Iris pigment epithelial cell (primary cell): ENCODE results near the gene MST1.
A peak's percentile ranks its signal among the peaks of the same experiment; 100 is the strongest.

ENCODE experiments used
- DNase-seq: peaks from one replicate; pipeline ENCODE4 v3.0.0-alpha.2; 2011; ENCODE audit warnings: low read depth

Gene MST1

GRCh38 chr3:49689046-49689907, at the start of gene MST1, which contains the start of gene RNF123:
MST1 (minus strand) TSS chr3:49689474; CDS start chr3:49688691, 783 bp downstream.
RNF123 (plus strand) TSS chr3:49689557; CDS start chr3:49691166, 1,609 bp downstream.
- DNase-seq = peak; percentile 88

- no peak for DNase-seq
Observed at GRCh38 chr3:49738067-49738713, 48.9 kb upstream of the MST1 start.

GRCh38 chr3:49734752-49735151, 45.5 kb upstream of the MST1 start:
- DNase-seq = no peak

DNA sequence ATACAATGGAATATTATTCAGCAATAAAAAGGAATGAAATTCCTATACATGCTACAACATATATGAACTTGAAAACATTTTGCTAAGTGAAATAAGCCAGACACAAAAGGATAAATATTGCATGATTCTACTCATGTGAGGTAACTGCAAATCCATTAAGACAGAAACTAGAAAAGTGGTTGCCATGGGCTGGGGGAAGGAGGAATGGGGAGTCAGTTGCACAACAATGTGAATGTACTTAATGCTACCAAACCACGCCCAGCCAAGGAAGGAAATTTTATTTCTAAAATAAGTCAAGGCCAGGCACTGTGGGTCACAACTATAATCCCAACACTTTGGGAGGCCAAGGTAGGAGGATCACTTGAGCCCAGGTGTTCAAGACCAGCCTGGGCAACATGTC, 44.3 kb upstream of the MST1 start:
- DNase-seq = peak; percentile 78

GRCh38 chr3:49732597-49732996, 43.3 kb upstream of the MST1 start:
- no peak for DNase-seq

GRCh38 chr3:49729966-49730609, 40.8 kb upstream of the MST1 start:
- DNase-seq = no peak

- no peak for DNase-seq
Observed at GRCh38 chr3:49727924-49728361, 38.7 kb upstream of the MST1 start.

GRCh38 chr3:49727154-49727923, 38.1 kb upstream of the MST1 start:
- no peak for DNase-seq

DNA sequence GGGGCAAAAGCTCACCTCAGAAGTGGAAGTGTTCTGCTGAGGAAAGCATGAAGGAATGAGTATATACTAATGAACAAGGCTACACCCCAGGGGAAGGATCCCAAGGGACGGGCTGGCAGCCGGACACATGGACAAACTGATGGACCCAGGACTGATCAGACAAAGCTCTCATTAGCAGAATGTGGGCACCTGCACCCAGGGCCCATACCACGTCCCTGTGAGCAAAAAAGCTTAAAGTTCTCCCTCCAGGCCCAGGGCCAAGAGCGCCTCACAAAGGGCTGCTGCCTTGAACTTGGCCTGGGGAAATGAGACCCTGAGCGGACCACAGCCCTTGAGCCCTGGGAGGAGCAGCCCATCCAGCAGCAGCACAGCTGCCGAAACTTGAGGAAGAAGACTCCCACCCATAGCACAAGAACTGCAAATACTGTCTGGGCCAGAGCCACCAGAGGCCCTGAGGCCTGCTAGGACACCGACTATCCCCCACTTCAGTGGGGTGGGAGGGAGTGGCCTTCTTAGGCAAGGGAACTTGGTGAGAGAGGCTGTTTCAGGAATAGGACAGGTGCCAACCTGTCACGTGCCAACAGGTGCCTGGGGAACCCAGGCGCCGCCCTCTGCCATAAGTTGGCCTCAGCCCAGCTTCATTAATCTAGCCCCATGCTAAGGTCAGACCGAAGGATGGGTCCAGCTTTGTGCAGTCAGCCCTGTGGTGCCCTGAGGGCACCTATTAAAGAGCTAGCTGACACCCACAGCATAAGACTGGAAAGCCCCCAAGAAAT, 36.8 kb upstream of the MST1 start:
- no peak for DNase-seq

GRCh38 chr3:49724586-49724985, 35.3 kb upstream of the MST1 start:
- DNase-seq = no peak

GRCh38 chr3:49723628-49724551, 34.6 kb upstream of the MST1 start, which contains the start of gene GMPPB:
GMPPB (minus strand) TSS chr3:49723951; CDS start chr3:49723726, 225 bp downstream.
- DNase-seq = peak; percentile 98

DNA sequence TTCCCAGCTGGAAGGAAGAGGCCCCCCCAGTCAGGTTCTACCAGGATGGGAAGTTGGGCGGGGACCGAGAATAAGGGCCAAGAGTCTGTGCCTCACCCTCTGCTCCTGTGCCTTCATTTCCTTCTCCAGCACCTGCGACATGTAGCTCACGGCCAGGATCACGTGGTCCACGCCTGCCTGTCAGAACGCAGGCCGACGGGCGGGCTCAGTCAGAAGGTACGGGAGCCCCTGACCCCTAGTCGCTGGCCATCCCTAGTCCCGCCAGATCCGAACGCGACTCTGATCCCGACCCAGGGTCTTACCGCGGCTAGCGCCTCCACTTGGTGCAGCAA, 34.0 kb upstream of the MST1 start:
- peak; percentile 48 for DNase-seq

GRCh38 chr3:49722896-49723295, 33.6 kb upstream of the MST1 start:
- no peak for DNase-seq

DNA sequence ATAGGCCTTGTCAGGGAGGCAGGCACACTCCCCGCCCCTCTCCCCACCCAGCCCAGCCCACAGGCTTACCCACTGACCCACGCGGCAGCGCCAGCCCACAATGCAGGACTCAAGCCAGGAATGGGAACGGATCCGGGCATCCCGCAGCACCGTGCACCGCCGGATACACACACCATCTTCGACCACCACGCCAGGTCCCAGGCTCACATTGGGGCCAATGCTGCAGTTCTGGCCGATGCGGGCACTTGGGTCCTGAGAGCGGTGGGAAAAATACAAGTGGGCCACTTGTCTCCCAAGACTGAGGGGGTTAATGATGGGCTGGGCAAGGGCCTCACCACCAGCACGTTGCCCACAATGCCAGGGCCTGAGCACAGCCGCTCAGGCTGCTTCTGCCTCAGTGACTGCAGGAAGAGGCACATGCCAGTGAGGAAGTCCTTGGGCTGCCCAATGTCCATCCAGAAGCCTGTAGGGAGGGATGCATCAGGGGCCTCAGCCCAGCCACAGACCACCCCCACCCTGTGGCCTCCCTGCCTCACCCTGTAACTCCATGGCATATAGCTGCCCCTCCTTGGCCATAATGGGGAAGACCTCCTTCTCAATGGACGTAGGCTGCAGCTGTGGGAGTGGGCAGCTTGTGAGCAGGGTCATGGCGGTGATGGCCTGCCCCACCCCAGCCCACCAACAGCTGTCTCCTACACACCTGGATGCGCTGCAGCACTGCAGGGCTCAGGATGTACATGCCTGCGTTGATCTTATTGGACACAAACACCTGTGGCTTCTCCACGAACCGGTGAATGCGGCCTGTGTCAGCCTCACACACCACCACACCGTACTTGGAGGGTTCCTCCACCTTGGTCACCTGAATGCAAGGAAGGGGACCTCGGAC, 32.9 kb upstream of the MST1 start:
- DNase-seq = no peak

- no peak for DNase-seq
Observed at GRCh38 chr3:49721596-49721895, 32.3 kb upstream of the MST1 start.

- DNase-seq = no peak
Observed at GRCh38 chr3:49720855-49721595, 31.8 kb upstream of the MST1 start.

DNA sequence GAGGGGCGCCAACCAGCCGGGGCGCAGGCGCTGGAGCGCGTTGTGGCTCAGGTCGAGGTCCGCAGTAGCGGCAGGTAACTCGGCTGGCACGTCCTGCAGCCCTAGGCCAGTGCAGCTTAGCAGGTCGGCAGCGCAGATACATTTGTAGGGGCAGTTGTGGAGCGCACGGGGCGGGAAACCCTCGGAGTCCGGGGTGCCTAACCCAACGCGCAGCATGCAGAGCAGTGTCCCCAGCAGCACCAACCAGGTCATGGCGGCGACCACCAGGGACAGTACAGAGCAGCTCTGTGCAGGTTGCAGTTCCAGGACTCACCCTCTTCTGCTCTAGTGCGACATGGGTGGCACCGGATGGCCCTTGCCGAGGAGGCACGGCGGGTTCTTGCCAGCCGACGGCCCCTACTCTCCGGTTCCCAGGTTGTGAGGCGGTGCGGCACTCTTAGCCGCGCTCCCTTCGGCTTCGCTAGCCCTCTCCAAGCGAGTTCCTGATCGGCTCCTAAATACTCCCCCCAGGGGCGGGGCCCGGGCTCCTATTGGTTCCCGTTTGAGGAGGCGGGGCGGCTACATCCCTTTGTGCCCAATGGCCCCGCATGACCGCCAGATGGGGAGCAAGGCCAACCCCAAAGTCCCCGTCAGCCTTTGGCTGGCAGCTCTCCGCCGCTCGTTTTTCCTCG, 30.1 kb upstream of the MST1 start, which contains the start of gene AMIGO3:
Gene AMIGO3 (minus strand): TSS at position 471 of the 671 bp plus-strand sequence. CDS start 219 bp downstream, at position 252.
- DNase-seq = peak; percentile 92

- DNase-seq = no peak
Observed at GRCh38 chr3:49718858-49719213, 29.6 kb upstream of the MST1 start.
